AG04449 (cell line): ENCODE data around the gene LONP2.
A peak's percentile ranks its signal among the peaks of the same experiment; 100 is the strongest.

Source experiments
- CTCF ChIA-PET: fragments of 350-600 bp; formaldehyde crosslinking; extraction: SDS; loops from one replicate; lab custom pipeline; 2021; ENCODE audit warnings: antibody characterized with exemption; lab: Yijun Ruan, JAX
- POLR2A ChIA-PET: fragments of 400-600, 350-600 bp; formaldehyde crosslinking; extraction: SDS; loops from one replicate; lab custom pipeline; 2020; ENCODE audit warnings: antibody characterized with exemption, inconsistent platforms; lab: Yijun Ruan, JAX
- DNase-seq: peaks from one replicate; pipeline ENCODE4 v3.0.0-alpha.2; 2010; ENCODE audit warnings: low read depth, low spot score
- H3K4me3 ChIP-seq: 2 replicates; pipeline ENCODE4 v1.5.1; 2011; ENCODE audit warnings: low read depth, mild to moderate bottlenecking, control low read depth, low read length
- CTCF ChIP-seq: IDR thresholded peaks from one replicate; pipeline ENCODE4 v1.5.1; 2011; ENCODE audit warnings: mild to moderate bottlenecking, moderate library complexity, low read length, control low read depth, inconsistent platforms; ENCODE audit not compliant: insufficient read depth; ENCODE audit errors: missing control alignments

LONP2 gene

DNA sequence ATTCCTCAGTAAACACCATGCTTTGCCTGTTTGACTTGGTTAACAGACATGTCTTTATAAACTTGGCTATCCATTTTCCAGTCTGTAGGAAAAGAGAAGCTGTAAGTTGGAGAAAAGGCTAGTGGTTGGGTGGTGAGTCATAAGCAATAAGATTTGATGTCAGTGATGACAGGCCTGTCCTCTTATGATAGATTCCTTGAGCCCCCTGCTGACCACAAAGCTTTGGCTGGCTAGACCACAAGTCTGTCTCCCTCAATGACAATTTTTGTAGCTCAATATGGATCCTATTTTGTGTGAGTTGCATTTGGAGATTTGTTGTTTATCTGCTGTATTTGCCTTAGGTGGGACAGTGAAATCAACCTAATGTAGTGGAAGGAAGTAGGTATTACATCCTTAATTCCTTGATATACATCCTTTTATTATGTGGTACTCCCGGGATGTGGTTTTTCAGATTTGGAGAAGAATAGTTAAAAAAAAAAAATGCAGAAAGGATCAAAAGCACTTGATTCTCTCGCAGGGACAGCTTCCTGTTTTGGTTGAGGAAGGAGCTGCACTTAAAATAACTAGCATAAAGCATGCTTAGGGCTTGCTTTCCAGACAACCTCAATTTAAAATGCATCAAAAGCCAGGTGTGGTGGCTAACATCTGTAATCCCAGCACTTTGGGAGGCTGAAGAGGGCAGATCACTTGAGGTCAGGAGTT is 73.7 kb downstream of the LONP2 start:
- POLR2A ChIA-PET, result interaction anchor here (0.7 to 1.0 kb wide), 2 partner anchors 47 to 68 kb away, joined by 3 read pairs; no protein-coding TSS in a partner anchor
- H3K4me3 ChIP-seq, result no peak overlapping the region
- DNase-seq, result peak; percentile 24
- no peak for TF ChIP-seq CTCF
- CTCF ChIA-PET, result interaction anchor here (0.6 to 1.6 kb wide), 4 partner anchors 9 to 298 kb away, joined by 3 to 5 read pairs (median 4); no protein-coding TSS in a partner anchor

DNA sequence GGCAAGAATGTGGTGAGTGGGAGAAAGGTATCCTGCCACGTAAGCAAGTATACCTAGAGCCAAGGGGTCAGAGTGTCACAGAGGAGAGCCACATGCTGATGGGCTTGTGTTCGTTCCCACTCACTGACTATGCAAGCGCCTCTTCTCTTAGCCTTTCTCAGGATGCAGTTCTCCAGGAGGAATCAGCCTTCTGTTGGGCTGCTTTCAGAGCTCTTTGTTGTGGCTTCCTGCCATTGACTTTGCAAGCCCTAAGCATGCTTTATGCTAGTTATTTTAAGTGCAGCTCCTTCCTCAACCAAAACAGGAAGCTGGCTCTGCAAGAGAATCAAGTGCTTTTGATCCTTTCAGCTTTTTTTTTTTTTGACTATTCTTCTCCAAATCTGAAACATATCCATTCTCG is 74.5 kb downstream of the LONP2 start:
- peak; percentile 14 for DNase-seq
- ChIA-PET CTCF (interaction anchor here (0.6 to 1.1 kb wide), 3 partner anchors 41 to 223 kb away, joined by 3 read pairs; no protein-coding TSS in a partner anchor), POLR2A (no interaction called here)
- TF ChIP-seq CTCF, result no peak
- no peak overlapping the region for H3K4me3 ChIP-seq

GRCh38 chr16:48321317-48322036 is 77.4 kb downstream of the LONP2 start:
- no peak overlapping the region for H3K4me3 ChIP-seq
- DNase-seq, result no peak
- no peak for TF ChIP-seq CTCF
- ChIA-PET CTCF (interaction anchor here (0.9 to 1.6 kb wide), 3 partner anchors 31 to 302 kb away, joined by 3 to 5 read pairs (median 3); no protein-coding TSS in a partner anchor), POLR2A (no interaction called here)

DNA sequence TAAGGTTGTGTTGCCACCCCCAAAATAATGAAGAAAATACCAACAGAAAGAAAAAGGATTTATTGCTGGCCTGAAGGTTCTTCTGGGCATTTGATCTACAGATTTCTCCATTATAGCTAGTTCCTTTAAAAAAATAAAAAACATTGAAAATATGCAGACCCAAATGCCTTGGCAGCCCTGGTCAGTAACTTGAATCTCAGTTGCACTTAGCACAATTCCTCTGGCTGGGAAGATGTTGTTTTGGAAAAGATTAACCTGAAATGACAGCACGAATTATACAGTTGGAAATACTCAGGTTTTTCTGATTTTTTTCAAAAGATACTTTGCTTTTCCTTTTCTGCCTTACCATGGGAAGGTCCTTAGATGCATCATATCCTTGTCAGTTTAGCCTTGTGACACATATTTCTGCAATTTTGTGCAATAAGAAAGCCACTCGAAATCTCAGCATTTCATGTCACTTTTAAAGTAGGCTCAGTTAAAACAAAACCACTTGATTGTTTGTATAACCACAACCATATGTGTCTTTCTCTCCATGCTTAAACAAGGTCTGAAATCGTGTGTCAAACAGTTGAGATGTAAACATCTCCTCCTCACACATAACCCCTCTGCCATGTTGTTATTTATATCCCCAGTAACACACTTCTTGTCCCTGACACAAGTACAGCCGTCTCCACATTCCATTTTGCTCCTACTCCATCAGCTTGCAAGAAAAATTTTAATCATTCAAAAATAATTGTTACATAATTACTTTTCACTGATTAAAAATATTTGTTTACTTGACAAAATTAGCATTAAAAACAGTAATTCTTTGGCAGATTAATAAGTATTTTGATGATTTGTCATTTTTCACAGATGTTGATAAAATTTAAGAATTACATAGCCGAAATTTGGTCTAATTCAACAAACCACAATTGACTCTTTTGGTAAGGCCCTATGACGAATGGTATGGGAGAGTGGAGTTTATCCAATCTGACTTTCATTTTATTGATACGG is 80.0 kb downstream of the LONP2 start:
- CTCF ChIA-PET, result no interaction called here
- no peak for TF ChIP-seq CTCF
- no peak for DNase-seq
- no peak overlapping the region for H3K4me3 ChIP-seq
- POLR2A ChIA-PET, result no interaction called here

DNA sequence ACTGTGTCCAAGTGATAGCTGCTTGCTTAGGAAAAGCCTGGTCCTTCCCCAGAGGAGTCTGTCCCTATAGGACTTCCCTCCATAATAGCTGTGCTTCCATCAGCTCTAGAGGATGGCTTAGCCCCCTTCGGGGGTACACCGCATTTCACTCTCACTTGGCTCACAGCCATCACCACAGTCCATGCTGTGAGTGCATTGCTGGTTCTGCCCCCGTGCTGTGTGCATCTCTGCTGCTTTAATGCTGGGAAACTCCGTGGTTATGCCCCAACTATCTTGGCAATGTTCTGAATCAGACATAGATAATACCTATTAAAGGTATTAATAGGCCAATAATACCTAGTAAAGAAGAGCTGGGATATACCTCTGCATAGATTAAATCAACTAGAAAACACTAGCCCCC is 82.8 kb downstream of the LONP2 start:
- no peak for DNase-seq
- CTCF ChIA-PET, result interaction anchor here (1.2 to 1.8 kb wide), 2 partner anchors 9 to 26 kb away, joined by 4 to 5 read pairs; no protein-coding TSS in a partner anchor
- TF ChIP-seq CTCF, result no peak
- no peak overlapping the region for H3K4me3 ChIP-seq
- POLR2A ChIA-PET, result interaction anchor here (1.0 kb wide), 1 partner anchor 8 kb away, joined by 3 read pairs; no protein-coding TSS in a partner anchor
